Hepatocyte (in vitro differentiated cells): Measurements from ENCODE around the gene CLSTN1.

Source experiments
- CTCF ChIP-seq: fragments of 200-600 bp; sonication (generic); IDR thresholded peaks from 2 replicates; pipeline ENCODE4 v1.5.1; 2016; ENCODE audit warnings: antibody characterized with exemption, mild to moderate bottlenecking; ENCODE audit not compliant: poor library complexity
- EZH2 ChIP-seq: fragments of 200-600 bp; sonication (generic); IDR thresholded peaks from 2 replicates; pipeline ENCODE4 v1.6.1; 2016; ENCODE audit warnings: antibody characterized with exemption, mild to moderate bottlenecking, borderline replicate concordance

- no peak for TF ChIP-seq CTCF
- no peak for TF ChIP-seq EZH2
These were observed 22.9 kb upstream of the CLSTN1 start for GRCh38 chr1:9846611-9847171.
